HG03378 (cell line): ENCODE results near the gene MAP3K2.

ENCODE experiments used
- ATAC-seq: cut with Tn5 transposase; IDR thresholded peaks from one replicate; pipeline ENCODE4 v1.9.1; 2021; ENCODE audit warnings: mild to moderate bottlenecking, moderate library complexity; ENCODE audit not compliant: unreplicated experiment

The MAP3K2 gene

DNA sequence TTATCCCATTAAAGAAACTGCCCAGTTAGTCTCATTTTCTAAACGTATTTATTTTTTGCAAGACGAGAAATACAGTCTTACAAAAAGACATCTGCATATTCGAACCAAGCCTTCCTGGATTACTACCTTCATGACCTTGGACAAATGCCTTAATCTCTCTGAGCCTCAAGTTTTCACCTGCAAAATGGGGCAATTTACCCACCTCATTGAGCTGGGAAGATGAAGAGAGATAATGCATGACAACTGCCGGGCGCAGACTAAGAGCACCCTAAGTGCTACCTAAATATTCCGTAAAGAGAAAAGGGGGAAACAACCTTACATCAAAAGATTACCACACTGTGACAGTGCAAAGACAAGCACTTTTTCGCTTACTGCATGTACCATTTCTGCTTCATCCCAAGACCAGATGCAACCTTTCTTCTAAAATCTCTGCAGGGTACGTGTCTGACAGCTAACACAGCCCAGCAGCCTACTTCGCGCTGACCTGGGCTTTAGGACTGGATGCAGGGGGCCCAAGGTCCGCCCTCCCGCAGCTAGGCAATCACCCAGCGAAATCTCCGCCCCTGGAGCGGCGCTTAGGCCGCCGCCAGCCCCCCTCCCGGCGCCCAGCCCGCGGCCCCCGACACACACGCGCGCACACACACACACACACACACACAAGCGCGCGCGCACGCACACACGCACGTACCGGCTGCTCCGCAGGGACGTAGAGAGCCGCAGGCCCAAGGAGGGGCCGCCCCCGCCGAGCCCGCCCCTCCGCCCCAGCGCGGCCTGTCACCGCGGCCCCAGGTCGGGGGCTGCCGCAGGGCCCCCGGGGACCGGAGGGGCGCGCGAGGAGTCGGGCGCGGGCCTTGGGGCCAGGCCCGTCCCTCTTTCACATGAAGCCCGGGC is 766 bp downstream of the MAP3K2 start:
- ATAC-seq = peak; percentile 43

GRCh38 chr2:127386246-127386645 is 1.5 kb downstream of the MAP3K2 start:
- no peak for ATAC-seq

- ATAC-seq = no peak
Measured at GRCh38 chr2:127384529-127384928, 3.2 kb downstream of the MAP3K2 start.

DNA sequence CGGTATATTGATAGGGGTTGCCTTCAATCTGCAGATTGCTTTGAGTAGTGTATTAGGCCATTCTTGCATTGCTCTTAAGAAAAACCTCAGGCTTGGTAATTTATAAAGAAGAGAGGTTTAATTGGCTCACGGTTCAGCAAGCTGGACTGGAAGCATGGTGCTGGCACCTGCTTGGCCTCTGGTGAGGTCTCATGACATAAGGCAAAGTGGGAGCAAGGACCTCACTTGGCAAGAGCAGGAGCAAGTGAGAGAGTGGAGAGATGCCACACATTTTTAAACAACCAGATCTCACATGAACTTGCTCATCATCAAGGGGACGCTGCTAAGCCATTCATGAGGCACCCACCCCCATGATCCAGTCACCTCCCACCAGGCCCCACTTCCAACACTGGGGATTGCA is 4.9 kb downstream of the MAP3K2 start:
- ATAC-seq = no peak

DNA sequence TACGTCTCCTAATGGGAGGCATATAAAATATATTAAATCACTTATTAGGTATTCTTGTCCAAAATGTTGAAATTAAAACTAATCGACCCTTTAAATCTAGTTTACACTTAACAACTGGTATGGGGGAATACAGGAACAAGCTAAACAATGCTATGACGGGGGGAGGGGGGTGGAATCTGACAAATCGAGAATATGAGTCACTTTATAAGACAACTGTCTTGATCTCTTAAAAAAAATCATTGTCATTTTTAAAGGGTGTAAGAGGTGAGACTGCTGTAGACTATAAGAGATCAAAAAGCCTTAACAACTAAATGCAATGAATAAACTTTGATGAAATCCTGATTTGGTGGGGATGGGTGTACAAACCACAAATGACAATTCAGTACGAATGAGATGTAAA is 6.0 kb downstream of the MAP3K2 start:
- ATAC-seq = no peak

- peak; percentile 48 for ATAC-seq
Measured at GRCh38 chr2:127379712-127380355, 7.9 kb downstream of the MAP3K2 start.

DNA sequence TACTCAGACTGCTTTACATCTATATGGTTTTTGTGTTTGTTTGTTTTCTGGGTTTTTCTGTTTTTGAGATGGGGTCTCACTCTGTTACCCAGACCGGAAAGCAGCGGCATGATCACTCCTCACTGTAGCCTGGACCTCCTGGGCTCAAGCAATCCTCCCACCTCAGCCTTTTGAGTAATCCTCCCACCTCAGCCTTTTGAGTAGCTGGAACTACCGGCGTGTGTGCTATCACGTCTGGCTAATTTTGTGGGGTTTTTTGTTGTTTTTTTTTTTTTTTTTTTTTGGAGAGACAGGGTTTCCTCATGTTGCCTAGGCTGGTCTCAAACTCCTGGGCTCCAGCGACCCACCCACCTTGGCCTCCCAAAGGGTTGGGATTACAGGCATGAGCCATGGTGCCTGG is 9.1 kb downstream of the MAP3K2 start:
- ATAC-seq = no peak

- ATAC-seq = no peak
Measured at GRCh38 chr2:127377262-127377661, 10.5 kb downstream of the MAP3K2 start.

DNA sequence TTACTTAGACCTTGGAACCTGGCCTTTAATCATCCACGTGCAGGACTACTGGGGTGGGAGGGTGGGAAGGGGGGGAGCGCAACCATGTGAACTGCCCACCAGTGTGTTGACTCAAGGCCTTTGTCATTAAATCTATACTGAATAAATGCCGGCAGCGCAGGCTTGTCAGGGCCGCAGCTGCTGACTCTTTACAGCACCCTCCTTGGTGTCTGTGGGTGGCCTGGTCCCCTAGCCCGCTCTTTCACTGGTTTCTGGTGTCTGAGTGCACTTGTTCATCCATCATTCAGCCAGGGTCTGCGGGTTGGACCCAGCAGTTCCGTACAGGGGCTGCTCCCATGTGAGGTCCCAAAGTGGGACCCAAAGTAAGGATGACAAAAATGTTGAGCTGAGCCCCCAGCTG is 11.5 kb downstream of the MAP3K2 start:
- no peak for ATAC-seq

GRCh38 chr2:127373362-127374083 is 14.3 kb downstream of the MAP3K2 start:
- no peak for ATAC-seq

DNA sequence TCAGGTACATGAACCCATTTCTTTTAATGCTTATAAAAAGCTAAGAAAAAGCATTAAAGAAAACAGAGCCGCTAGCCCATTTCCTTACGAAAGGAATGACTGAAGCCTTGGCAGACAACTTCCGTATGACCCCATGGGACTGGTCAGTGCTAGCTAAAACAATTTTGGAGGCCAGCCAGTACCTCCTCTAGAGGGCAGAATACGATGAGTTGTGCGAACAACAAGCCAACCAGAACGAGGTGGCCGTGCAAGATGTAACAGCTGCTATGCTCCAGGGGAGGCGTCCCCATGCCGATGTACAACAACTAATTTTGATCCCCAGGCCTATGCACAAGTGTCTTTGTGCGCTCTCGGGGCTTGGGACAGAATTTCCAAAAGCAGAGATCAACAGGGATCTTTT is 16.7 kb downstream of the MAP3K2 start:
- no peak for ATAC-seq

DNA sequence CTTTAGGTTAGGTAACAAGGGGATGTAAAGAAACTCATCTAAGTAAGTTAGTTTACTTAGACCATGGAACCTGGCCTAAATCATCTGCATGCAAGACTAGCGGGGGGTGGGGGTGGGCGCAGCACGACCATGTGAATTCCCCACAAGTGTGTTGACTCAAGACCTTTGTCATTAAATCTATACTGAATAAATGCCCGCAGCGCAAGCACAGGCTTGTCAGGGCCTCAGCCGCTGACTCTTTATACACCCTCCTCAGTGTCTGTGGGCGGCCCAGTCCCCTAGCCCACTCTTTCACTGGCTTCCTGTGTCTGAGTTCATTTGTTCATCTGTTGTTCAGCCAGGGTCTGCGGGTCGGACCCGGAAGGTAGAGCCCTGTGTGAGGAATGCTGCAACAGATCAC is 17.8 kb downstream of the MAP3K2 start:
- ATAC-seq = no peak

- ATAC-seq = no peak
Measured at GRCh38 chr2:127365211-127365643, 22.5 kb downstream of the MAP3K2 start.

- ATAC-seq = no peak
Measured at GRCh38 chr2:127362971-127363370, 24.8 kb downstream of the MAP3K2 start.

GRCh38 chr2:127361929-127362885 is 25.6 kb downstream of the MAP3K2 start:
- ATAC-seq = no peak

GRCh38 chr2:127360242-127360641 is 27.5 kb downstream of the MAP3K2 start:
- no peak for ATAC-seq

DNA sequence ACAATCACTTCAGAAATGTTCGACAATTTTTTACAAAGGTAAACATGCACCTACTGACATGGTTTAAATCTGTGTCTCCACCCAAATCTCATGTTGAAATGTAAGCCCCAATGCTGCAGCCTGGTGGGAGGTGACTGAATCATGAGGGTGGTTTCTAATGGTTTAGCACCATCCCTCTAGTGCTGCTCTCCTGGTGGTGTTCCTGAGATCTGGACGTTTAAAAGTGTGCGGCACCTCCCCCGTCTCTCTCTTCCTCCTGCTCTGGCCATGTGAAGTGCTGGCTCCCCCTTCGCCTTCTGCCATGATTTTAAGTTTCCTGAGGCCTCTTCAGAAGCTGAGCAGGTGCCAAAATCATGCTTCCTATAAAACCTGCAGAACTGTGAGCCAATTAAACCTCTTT is 28.3 kb downstream of the MAP3K2 start:
- no peak for ATAC-seq

DNA sequence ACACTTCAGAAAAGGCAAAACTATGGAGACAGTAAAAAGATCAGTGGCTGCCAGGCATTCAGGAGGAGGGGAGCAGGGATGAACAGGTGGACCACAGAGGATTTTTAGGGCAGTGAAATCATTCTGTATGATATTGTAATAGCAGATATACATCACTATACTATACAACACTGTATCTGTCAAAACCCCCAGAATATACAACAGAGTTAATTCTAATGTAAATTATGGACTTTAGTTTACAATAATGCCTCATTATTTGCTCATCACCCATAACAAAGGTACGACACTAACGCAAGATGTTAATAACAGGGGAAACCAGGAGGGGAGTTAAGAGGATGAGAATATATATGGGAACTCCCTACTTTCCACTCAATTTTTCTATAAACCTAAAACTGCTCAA is 28.8 kb downstream of the MAP3K2 start:
- no peak for ATAC-seq

DNA sequence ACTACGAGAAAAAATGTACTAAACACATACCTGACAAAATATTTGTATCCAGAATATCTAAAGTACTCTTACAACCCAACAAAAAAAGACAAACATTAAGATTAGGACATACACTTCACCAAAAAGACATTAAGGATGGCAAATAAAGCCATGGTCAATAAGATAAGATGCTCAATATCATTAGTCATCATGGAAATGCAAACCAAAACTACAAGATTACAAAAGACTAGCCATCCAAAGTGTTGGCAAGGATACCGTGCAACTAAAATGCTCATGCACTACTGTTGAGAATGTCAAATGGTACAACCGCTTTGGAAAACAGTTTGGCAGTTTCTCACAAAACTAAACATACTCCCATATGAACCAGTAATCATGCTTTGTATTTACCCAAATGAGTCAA is 29.7 kb downstream of the MAP3K2 start:
- no peak for ATAC-seq

GRCh38 chr2:127357591-127357990 is 30.2 kb downstream of the MAP3K2 start:
- ATAC-seq = no peak

- ATAC-seq = no peak
Measured at GRCh38 chr2:127356531-127356930, 31.2 kb downstream of the MAP3K2 start.
